GM23338 (cell line): ENCODE data around the gene PPP6R3. TPM values are rescaled to one million over a fixed set of nuclear protein-coding genes. Genes with fewer than 3 reads are reported as not detected.

Experiments
- ATAC-seq: fragments of 200-7000 bp; cut with Tn5 transposase; 3 replicates; pipeline ENCODE4 v1.9.1; 2020
- DNase-seq: peaks from one replicate; pipeline ENCODE4 v3.0.0-alpha.2; 2015; ENCODE audit warnings: low spot score
- H2AFZ ChIP-seq: fragments of 200-600 bp; sonication (generic); 2 replicates; pipeline ENCODE4 v1.8.0; 2016; ENCODE audit warnings: antibody characterized with exemption, mild to moderate bottlenecking, moderate library complexity
- H3F3A ChIP-seq: fragments of 200-600 bp; sonication (generic); replicated peaks from 2 replicates; pipeline ENCODE4 v1.8.0; 2017; ENCODE audit warnings: antibody characterized with exemption, mixed run types, low read depth
- H3K27ac ChIP-seq: fragments of 200-600 bp; sonication (generic); 2 replicates; pipeline ENCODE4 v1.6.1; 2016; ENCODE audit warnings: low read depth
- H3K27me3 ChIP-seq: fragments of 200-600 bp; sonication (generic); 2 replicates; pipeline ENCODE4 v1.8.0; 2016; ENCODE audit warnings: mild to moderate bottlenecking, mixed run types, moderate library complexity; ENCODE audit not compliant: insufficient read depth
- H3K36me3 ChIP-seq: fragments of 200-600 bp; sonication (generic); 2 replicates; pipeline ENCODE4 v1.8.0; 2016; ENCODE audit warnings: mild to moderate bottlenecking; ENCODE audit not compliant: insufficient read depth
- H3K4me1 ChIP-seq: fragments of 200-600 bp; sonication (generic); 2 replicates; pipeline ENCODE4 v1.8.0; 2016; ENCODE audit warnings: mild to moderate bottlenecking, moderate library complexity; ENCODE audit not compliant: insufficient read depth
- H3K4me2 ChIP-seq: fragments of 200-600 bp; sonication (generic); 2 replicates; pipeline ENCODE4 v1.7.1; 2017; ENCODE audit warnings: mixed run types
- H3K4me3 ChIP-seq: fragments of 200-600 bp; sonication (generic); 2 replicates; pipeline ENCODE4 v1.6.1; 2016; ENCODE audit warnings: mixed run types
- H3K79me2 ChIP-seq: fragments of 200-600 bp; sonication (generic); replicated peaks from 2 replicates; pipeline ENCODE4 v1.8.0; 2017; ENCODE audit warnings: mild to moderate bottlenecking; ENCODE audit not compliant: insufficient read depth
- H3K9me2 ChIP-seq: fragments of 200-600 bp; sonication (generic); 2 replicates; pipeline ENCODE4 v1.8.0; 2017; ENCODE audit not compliant: insufficient read depth
- H4K20me1 ChIP-seq: fragments of 200-600 bp; sonication (generic); replicated peaks from 2 replicates; pipeline ENCODE4 v1.8.0; 2017; ENCODE audit warnings: mild to moderate bottlenecking; ENCODE audit not compliant: insufficient read depth
- H3K27ac Mint-ChIP-seq: 2 replicates; pipeline ENCODE4 v1.8.0; 2020; ENCODE audit warnings: inconsistent platforms, mild to moderate bottlenecking, moderate library complexity, mixed read lengths
- H3K27me3 Mint-ChIP-seq: 3 replicates; pipeline ENCODE4 v1.8.0; 2022; ENCODE audit warnings: low read depth, mild to moderate bottlenecking, moderate library complexity, mixed read lengths, inconsistent platforms; ENCODE audit not compliant: insufficient read depth, poor library complexity
- H3K36me3 Mint-ChIP-seq: 3 replicates; pipeline ENCODE4 v1.8.0; 2021; ENCODE audit warnings: low read depth, mild to moderate bottlenecking, inconsistent platforms, moderate library complexity, mixed read lengths
- H3K4me1 Mint-ChIP-seq: 3 replicates; pipeline ENCODE4 v1.8.0; 2020; ENCODE audit warnings: mild to moderate bottlenecking, inconsistent platforms, mixed read lengths
- H3K4me3 Mint-ChIP-seq: 3 replicates; pipeline ENCODE4 v1.8.0; 2021; ENCODE audit warnings: moderate library complexity, mild to moderate bottlenecking, inconsistent platforms, mixed read lengths
- H3K9me3 Mint-ChIP-seq: 3 replicates; pipeline ENCODE4 v1.8.0; 2020; ENCODE audit warnings: moderate library complexity, mild to moderate bottlenecking, inconsistent platforms, mixed read lengths
- CREB1 ChIP-seq: fragments of 250-450 bp; sonication (Bioruptor Pico); IDR thresholded peaks from 2 replicates; pipeline ENCODE4 v1.5.0; 2020; ENCODE audit warnings: low read depth, mild to moderate bottlenecking, moderate library complexity
- CTCF ChIP-seq, 2 experiments: fragments of 200-600 bp in 1 of 2; sonication (generic) in 1 of 2; conservative IDR thresholded peaks; 2 replicates each; pipeline versions ENCODE4 v1.5.1 to v1.6.1; 2016 to 2017; ENCODE audit warnings: antibody characterized with exemption in 2 of 2, low read depth in 2 of 2, mild to moderate bottlenecking in 2 of 2, moderate library complexity in 1 of 2
- EZH2 ChIP-seq: fragments of 200-600 bp; sonication (generic); IDR thresholded peaks from one replicate; pipeline ENCODE4 v1.8.0; 2017; ENCODE audit warnings: antibody characterized with exemption, mild to moderate bottlenecking, low read depth; ENCODE audit not compliant: unreplicated experiment
- EZH2phosphoT487 ChIP-seq: fragments of 200-600 bp; sonication (generic); IDR thresholded peaks from one replicate; pipeline ENCODE4 v1.8.1; 2018; ENCODE audit warnings: antibody characterized with exemption; ENCODE audit not compliant: unreplicated experiment
- NANOG ChIP-seq: IDR thresholded peaks from 2 replicates; pipeline ENCODE4 v1.6.1; 2016; ENCODE audit warnings: antibody characterized with exemption, borderline replicate concordance
- POLR2AphosphoS5 ChIP-seq: IDR thresholded peaks from 2 replicates; pipeline ENCODE4 v1.6.1; 2016; ENCODE audit warnings: antibody characterized with exemption, low read depth
- STAT1 ChIP-seq: IDR thresholded peaks from one replicate; pipeline ENCODE4 v1.6.1; 2016; ENCODE audit warnings: antibody characterized with exemption; ENCODE audit not compliant: unreplicated experiment
- ZNF114 ChIP-seq: fragments of 250-450 bp; sonication (Bioruptor Pico); IDR thresholded peaks from 2 replicates; pipeline ENCODE4 v1.5.0; 2020; ENCODE audit warnings: mild to moderate bottlenecking, moderate library complexity
- ZNF331 ChIP-seq: fragments of 250-450 bp; sonication (Bioruptor Pico); IDR thresholded peaks from 2 replicates; pipeline ENCODE4 v1.5.0; 2020; ENCODE audit warnings: low read depth, mild to moderate bottlenecking, moderate library complexity
- polyA plus RNA-seq: library from polyadenylated mRNA; unstranded; fragments of >200 nt; fragmentation: Nextera tagmentation; extraction: Ambion mirVana; gene quantifications from 2 replicates; pipeline ENCODE4 v1.2.1, GENCODE V29; 2016
- total RNA-seq: library from RNA; depleted of rRNA; stranded (reverse); fragments of >200 nt; shearing (Covaris generic); gene quantifications from 2 replicates; pipeline ENCODE4 v1.2.3, GENCODE V29; 2014
- TF ChIP-seq, protein P1 (sequence below): IDR thresholded peaks from 2 replicates; pipeline ENCODE4 v1.6.1; 2016; ENCODE audit warnings: antibody characterized with exemption
- TF ChIP-seq, protein P2 (sequence below): fragments of 250-450 bp; sonication (Bioruptor Pico); IDR thresholded peaks from 2 replicates; pipeline ENCODE4 v1.5.0; 2020; ENCODE audit warnings: mild to moderate bottlenecking, moderate library complexity

Gene PPP6R3
- total and polyA plus RNA-seq, 2 experiments from 2014 or later, result 170 to 268 TPM

DNA sequence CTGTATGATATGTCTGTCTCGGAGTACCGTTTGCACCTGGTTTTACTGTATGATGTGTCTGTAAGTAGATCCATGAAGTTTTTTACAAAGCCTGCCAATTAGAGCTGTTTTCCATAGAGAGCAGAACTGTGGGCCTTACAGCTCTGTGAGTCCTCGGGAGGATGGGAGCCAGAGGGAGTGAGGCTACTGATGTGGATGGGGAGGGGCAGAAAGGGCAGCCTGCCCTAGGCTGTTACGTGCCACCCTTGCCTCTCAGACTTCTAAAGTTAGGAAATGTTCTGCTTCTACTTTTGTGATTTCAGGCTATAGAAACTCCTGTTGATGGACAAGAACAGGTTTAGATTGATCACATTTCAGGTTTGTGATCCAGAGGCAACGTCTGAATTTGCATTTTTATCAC is 105.2 kb downstream of the PPP6R3 start (continued):
- TF ChIP-seq CTCF (conservative IDR thresholded peaks at IDR 0.05; ENCODE audit: low read depth in 2 of 2) (no peak), EZH2phosphoT487 (no peak), NANOG (no peak), ZNF114 (CRISPR knock-in tag) (no peak), EZH2 (no peak), STAT1 (no peak)
- TF ChIP-seq, protein P1, sequence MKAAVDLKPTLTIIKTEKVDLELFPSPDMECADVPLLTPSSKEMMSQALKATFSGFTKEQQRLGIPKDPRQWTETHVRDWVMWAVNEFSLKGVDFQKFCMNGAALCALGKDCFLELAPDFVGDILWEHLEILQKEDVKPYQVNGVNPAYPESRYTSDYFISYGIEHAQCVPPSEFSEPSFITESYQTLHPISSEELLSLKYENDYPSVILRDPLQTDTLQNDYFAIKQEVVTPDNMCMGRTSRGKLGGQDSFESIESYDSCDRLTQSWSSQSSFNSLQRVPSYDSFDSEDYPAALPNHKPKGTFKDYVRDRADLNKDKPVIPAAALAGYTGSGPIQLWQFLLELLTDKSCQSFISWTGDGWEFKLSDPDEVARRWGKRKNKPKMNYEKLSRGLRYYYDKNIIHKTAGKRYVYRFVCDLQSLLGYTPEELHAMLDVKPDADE, result no peak

DNA sequence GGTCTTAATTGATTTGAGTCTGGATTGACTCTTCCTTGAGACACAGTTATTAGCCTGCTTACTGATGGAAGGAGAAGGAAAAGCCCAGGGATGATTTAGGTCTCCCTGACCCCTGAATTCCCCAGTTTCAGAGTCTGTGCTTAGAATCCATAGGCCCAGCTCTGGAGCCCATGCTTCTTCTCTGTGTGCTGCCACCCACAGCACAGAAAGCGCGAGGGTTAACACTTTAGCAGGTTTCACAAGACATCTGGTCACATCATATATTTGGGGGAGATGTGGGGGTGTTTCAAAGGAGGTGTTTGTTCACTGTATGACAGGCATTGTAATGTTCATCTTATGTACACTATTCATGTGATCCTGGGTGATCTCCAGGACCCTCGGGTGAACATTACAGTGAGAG is 107.0 kb downstream of the PPP6R3 start:
- H3K36me3 ChIP-seq, result peaks cover 18% of the 10 kb centered on the region
- H3K27ac Mint-ChIP-seq, result no peak overlapping the region
- TF ChIP-seq ZNF114 (CRISPR knock-in tag), result no peak
- TF ChIP-seq POLR2AphosphoS5, result no peak
- no peak for TF ChIP-seq NANOG
- no peak for TF ChIP-seq CTCF (conservative IDR thresholded peaks at IDR 0.05; ENCODE audit: low read depth in 2 of 2)
- TF ChIP-seq, protein P2, sequence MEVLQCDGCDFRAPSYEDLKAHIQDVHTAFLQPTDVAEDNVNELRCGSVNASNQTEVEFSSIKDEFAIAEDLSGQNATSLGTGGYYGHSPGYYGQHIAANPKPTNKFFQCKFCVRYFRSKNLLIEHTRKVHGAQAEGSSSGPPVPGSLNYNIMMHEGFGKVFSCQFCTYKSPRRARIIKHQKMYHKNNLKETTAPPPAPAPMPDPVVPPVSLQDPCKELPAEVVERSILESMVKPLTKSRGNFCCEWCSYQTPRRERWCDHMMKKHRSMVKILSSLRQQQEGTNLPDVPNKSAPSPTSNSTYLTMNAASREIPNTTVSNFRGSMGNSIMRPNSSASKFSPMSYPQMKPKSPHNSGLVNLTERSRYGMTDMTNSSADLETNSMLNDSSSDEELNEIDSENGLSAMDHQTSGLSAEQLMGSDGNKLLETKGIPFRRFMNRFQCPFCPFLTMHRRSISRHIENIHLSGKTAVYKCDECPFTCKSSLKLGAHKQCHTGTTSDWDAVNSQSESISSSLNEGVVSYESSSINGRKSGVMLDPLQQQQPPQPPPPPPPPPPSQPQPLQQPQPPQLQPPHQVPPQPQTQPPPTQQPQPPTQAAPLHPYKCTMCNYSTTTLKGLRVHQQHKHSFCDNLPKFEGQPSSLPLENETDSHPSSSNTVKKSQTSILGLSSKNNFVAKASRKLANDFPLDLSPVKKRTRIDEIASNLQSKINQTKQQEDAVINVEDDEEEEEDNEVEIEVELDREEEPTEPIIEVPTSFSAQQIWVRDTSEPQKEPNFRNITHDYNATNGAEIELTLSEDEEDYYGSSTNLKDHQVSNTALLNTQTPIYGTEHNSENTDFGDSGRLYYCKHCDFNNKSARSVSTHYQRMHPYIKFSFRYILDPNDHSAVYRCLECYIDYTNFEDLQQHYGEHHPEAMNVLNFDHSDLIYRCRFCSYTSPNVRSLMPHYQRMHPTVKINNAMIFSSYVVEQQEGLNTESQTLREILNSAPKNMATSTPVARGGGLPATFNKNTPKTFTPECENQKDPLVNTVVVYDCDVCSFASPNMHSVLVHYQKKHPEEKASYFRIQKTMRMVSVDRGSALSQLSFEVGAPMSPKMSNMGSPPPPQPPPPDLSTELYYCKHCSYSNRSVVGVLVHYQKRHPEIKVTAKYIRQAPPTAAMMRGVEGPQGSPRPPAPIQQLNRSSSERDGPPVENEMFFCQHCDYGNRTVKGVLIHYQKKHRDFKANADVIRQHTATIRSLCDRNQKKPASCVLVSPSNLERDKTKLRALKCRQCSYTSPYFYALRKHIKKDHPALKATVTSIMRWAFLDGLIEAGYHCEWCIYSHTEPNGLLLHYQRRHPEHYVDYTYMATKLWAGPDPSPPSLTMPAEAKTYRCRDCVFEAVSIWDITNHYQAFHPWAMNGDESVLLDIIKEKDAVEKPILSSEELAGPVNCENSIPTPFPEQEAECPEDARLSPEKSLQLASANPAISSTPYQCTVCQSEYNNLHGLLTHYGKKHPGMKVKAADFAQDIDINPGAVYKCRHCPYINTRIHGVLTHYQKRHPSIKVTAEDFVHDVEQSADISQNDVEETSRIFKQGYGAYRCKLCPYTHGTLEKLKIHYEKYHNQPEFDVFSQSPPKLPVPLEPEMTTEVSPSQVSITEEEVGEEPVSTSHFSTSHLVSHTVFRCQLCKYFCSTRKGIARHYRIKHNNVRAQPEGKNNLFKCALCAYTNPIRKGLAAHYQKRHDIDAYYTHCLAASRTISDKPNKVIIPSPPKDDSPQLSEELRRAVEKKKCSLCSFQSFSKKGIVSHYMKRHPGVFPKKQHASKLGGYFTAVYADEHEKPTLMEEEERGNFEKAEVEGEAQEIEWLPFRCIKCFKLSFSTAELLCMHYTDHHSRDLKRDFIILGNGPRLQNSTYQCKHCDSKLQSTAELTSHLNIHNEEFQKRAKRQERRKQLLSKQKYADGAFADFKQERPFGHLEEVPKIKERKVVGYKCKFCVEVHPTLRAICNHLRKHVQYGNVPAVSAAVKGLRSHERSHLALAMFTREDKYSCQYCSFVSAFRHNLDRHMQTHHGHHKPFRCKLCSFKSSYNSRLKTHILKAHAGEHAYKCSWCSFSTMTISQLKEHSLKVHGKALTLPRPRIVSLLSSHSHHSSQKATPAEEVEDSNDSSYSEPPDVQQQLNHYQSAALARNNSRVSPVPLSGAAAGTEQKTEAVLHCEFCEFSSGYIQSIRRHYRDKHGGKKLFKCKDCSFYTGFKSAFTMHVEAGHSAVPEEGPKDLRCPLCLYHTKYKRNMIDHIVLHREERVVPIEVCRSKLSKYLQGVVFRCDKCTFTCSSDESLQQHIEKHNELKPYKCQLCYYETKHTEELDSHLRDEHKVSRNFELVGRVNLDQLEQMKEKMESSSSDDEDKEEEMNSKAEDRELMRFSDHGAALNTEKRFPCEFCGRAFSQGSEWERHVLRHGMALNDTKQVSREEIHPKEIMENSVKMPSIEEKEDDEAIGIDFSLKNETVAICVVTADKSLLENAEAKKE, result no peak
- TF ChIP-seq, protein P1, result no peak
- no peak for TF ChIP-seq CREB1 (CRISPR knock-in tag)
- TF ChIP-seq ZNF331 (CRISPR knock-in tag), result no peak
- TF ChIP-seq STAT1, result no peak

More for the DNA sequence above, 107.0 kb downstream of the PPP6R3 start:
- ATAC-seq, result no peak
- no peaks in the 10 kb centered on the region for H3K27me3 ChIP-seq
- 0 out of 2 replicates have a peak, but pooled peaks cover 9% of the 10 kb centered on the region for H3F3A ChIP-seq
- no peaks in the 10 kb centered on the region for H3K9me3 Mint-ChIP-seq
- no peak overlapping the region for H3K4me3 Mint-ChIP-seq
- H3K4me3 ChIP-seq, result no peak overlapping the region
- H3K27ac ChIP-seq, result peak overlapping the region; percentile 39; the same call in 1 of the 2 replicates
- no peak for DNase-seq
- H3K36me3 Mint-ChIP-seq, result peaks cover 77% of the 10 kb centered on the region
- H4K20me1 ChIP-seq, result peaks cover 35% of the 10 kb centered on the region; the same call in 1 of the 2 replicates
- H2AFZ ChIP-seq, result no peak overlapping the region
- no peaks in the 10 kb centered on the region for H3K9me2 ChIP-seq
- peaks cover 48% of the 10 kb centered on the region for H3K79me2 ChIP-seq
- no peaks in the 10 kb centered on the region for H3K4me1 ChIP-seq
- no peaks in the 10 kb centered on the region for H3K27me3 Mint-ChIP-seq
- H3K4me2 ChIP-seq, result no peak overlapping the region
- no peaks in the 10 kb centered on the region for H3K4me1 Mint-ChIP-seq
